ENCODE data around the gene JOSD2.

JOSD2 gene

DNA sequence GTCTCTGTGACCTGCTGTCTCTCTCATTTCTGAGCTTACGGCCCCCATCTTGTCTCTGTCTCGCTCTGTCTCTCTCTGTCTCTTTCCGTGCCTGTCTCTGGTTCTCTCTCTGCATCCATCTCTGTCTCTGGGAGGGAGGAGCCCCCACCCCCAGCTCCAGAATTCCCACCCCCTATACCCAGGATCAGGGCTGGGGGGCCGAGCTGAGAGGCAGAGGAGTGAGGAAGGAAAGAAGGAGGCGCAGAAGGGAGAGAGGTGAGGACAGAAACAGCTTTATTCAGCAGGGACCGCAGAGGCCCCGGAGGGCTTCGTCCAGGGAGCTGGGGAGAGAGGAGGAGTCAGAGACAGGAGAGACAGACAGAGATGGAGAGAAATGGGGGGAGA lies 14.0 kb downstream of the JOSD2 start:
- Mint-ChIP-seq H3K4me3 (no peak overlapping the region), H3K36me3 (ENCODE audit: low read depth) (no peaks in the 10 kb centered on the region), H3K9me3 (no peaks in the 10 kb centered on the region), H3K27me3 (ENCODE audit: low read depth) (no peaks in the 10 kb centered on the region), H3K27ac (no peak overlapping the region), H3K4me1 (ENCODE audit: low read depth) (peaks cover 4% of the 10 kb centered on the region)

DNA sequence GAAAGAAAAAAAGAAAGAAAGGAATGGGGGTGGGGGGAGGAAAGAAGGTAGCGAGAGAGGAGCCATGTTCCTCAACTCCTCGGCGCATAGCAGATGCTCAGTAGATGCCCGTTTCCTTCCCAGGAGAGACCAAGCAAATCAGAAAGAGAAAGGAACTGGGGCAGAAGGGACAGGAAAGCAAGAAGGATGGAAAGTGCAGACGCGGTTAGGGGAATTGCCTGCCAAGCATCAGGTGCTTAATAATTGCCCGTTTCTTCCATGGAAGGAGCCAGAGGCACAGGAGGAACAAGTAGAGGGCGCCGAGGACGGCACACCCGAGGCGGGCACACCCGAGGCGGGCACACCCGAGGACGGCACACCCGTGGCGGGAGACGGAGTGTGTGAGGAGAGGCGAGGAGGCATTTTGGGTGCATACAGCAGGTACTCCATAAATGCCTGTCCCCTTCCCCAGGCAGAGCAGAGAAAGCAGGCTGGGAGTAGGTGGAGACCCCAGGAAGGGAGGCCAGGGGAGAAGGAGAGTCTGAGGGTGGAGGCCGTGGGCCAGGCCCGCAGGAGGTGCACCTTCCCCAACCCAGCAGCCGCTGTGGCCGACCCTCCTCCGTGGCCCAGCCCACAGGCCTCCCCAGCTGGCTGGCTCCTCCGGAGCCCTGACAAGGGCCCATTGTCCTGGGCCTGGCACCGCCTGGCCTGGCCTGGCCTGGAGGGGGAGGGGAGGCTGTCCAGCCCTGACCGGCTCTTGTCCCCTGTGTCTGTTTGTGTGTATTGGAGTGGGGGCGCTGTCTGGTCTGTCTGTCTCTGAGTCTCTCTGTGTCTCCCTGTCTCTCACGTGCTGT lies 14.6 kb downstream of the JOSD2 start:
- Mint-ChIP-seq H3K9me3 (no peaks in the 10 kb centered on the region), H3K36me3 (ENCODE audit: low read depth) (no peaks in the 10 kb centered on the region), H3K4me3 (no peak overlapping the region), H3K4me1 (ENCODE audit: low read depth) (peaks cover 9% of the 10 kb centered on the region), H3K27ac (no peak overlapping the region), H3K27me3 (ENCODE audit: low read depth) (peaks cover 6% of the 10 kb centered on the region)

DNA sequence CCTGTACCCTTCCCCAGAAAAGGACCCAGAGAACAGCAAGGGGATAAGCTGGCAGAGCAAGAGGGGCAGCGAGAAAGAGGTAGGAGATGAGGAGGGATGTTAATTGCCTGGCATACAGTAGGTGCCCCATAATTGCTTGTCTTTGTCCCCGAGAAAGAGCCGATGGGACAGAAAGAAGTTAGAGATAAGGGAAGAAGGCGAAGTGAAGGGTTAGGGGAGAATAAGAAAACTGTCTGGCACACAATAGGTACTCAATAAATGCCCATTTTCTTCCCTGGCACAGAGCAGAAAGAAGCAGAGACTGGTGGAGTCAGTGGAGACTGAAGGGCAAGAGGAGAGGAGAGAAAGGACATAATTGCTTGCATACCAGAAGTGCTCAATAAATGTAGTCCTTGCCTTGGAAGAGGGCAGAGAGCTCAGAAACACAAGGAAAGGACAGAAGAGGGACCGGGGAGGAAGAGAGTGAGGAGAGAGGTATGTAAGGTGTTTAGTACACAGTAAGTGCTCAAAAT lies 15.9 kb downstream of the JOSD2 start:
- H3K36me3 Mint-ChIP-seq (ENCODE audit: low read depth): no peaks in the 10 kb centered on the region
- H3K27ac Mint-ChIP-seq: peak overlapping the region; percentile 2
- H3K4me1 Mint-ChIP-seq (ENCODE audit: low read depth): peaks cover 9% of the 10 kb centered on the region
- H3K4me3 Mint-ChIP-seq: no peak overlapping the region
- H3K27me3 Mint-ChIP-seq (ENCODE audit: low read depth): peaks cover 7% of the 10 kb centered on the region
- no peaks in the 10 kb centered on the region for H3K9me3 Mint-ChIP-seq

DNA sequence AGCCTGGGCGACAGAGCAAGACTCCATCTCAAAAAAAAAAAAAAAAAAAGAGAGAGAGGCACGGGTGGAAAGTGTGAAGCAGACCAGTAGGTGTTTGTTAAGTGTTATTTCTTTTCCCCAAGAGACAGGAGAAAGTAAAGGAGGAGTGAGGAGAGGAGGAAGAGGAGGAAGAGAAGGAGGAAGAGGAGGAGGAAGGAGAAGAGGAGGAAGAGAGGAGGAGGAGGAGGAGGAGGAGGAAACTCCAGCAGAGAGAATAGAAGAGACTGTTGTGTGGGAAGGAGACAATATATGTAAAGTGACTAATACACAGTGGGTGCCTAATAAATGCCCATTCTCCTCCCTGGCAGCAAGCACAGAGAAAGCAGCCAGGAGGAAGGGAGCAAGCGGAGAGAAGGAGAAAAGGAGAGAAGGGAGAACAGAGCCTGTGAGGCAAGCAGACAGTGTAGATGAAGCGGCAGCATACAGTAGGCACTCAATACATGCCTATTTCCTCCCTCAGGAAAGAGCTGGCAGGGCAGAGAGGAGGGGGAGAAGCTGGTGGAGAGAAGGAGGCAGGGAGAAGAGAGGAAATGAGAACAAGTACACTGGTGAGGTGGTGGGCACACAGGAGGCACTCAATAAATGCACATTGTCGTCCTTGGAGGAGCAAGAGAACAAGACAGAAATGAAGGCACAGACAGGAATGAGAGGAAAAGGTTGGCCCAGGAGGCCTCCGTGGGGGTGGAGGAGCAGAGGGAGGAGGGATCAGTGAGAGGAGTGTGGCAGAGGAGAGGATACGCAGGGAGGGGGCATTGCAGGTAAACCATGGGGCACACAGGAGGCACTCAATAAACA lies 16.6 kb downstream of the JOSD2 start:
- Mint-ChIP-seq H3K9me3 (no peaks in the 10 kb centered on the region), H3K4me1 (ENCODE audit: low read depth) (peaks cover 9% of the 10 kb centered on the region), H3K27me3 (ENCODE audit: low read depth) (peaks cover 7% of the 10 kb centered on the region), H3K36me3 (ENCODE audit: low read depth) (no peaks in the 10 kb centered on the region), H3K4me3 (no peak overlapping the region), H3K27ac (no peak overlapping the region)

DNA sequence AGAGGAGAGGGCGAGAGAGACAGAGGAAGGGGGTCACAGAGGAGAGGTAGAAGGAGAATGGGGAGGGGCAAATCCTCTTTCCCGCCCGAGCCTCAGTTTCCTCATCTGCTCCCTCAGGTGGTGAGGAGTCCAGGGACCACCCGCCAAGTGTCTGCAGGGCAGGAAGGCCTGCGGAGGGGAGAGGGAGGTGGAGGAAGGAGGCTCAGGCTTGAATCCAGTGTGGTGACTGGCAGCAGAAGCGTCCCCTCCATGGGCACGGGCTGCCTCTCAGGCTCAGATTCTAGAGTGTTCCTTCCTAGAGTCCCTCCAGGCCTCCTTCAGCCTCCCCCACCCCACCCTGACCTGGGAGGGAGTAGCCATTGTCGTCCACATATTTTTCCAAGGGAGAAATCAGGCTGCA lies 17.8 kb downstream of the JOSD2 start:
- no peak overlapping the region for H3K4me3 Mint-ChIP-seq
- H3K36me3 Mint-ChIP-seq (ENCODE audit: low read depth): peaks cover 4% of the 10 kb centered on the region
- H3K27me3 Mint-ChIP-seq (ENCODE audit: low read depth): peaks cover 7% of the 10 kb centered on the region
- no peaks in the 10 kb centered on the region for H3K9me3 Mint-ChIP-seq
- H3K4me1 Mint-ChIP-seq (ENCODE audit: low read depth): peaks cover 12% of the 10 kb centered on the region
- H3K27ac Mint-ChIP-seq: no peak overlapping the region

DNA sequence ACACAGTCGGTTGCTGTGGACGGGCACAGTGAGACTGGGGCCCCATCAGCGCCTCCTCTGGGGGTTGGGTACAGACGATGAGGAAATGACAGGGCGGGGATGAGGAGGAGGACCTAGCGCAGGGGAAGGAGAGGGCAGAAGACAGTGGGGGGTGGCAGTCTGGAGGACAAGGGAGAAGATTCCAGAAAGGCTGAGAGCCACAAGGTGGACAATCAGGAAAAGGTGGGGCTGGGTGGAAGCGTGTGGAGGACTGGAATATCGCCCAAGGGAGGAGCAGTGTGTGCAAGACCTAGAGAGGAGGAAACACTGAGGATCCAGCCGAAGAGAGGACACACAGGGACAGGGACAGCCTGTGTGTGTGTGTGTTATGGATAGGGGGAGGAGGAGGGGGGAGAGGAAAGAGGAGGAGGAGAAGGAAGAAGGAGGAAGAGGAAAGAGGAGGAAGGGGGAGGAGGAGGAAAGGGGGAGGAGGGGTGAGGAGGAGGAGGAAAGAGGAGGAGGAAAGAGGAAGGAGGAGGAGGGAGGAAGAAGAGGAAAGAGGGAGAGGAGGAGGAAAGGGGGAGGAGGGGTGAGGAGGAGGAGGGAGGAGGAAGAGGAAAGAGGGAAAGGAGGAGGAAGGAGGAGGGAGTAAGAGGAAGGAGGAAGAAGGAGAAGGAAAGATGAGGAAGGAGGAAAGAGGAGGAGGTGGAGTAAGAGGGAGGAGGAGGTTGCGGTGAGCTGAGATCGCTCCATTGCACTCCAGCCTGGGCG lies 18.5 kb downstream of the JOSD2 start:
- peaks cover 12% of the 10 kb centered on the region for H3K4me1 Mint-ChIP-seq (ENCODE audit: low read depth)
- H3K27me3 Mint-ChIP-seq (ENCODE audit: low read depth): peaks cover 7% of the 10 kb centered on the region
- peaks cover 4% of the 10 kb centered on the region for H3K36me3 Mint-ChIP-seq (ENCODE audit: low read depth)
- H3K27ac Mint-ChIP-seq: peak overlapping the region; percentile 58
- H3K9me3 Mint-ChIP-seq: no peaks in the 10 kb centered on the region
- peak overlapping the region; percentile 39 for H3K4me3 Mint-ChIP-seq

DNA sequence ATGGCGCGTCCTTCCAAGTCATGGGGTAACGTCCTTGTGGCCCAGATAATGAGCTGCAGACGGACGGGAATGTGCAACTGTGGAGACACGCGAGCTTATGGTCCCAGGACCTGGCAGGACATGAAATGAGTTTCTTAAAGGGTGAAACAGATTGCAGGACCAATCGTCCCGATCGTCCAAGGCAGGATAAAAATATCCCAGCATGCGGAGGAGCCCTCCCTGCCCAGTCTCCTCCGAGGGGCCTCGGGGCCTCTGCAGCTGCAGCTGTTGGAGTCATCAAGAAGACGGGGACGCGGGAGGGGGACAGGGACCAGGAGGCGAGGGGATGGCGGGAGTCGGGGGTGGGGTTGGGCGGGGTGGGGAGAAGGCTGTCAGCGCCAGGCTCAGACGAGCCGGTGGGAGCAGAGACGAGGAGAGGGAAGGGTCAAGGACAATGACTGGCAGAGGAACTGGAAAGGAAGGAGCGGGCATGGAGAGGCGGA lies 20.0 kb downstream of the JOSD2 start:
- Mint-ChIP-seq H3K4me3 (no peak overlapping the region), H3K27ac (no peak overlapping the region), H3K36me3 (ENCODE audit: low read depth) (peaks cover 8% of the 10 kb centered on the region), H3K9me3 (no peaks in the 10 kb centered on the region), H3K27me3 (ENCODE audit: low read depth) (peaks cover 7% of the 10 kb centered on the region), H3K4me1 (ENCODE audit: low read depth) (peaks cover 12% of the 10 kb centered on the region)

DNA sequence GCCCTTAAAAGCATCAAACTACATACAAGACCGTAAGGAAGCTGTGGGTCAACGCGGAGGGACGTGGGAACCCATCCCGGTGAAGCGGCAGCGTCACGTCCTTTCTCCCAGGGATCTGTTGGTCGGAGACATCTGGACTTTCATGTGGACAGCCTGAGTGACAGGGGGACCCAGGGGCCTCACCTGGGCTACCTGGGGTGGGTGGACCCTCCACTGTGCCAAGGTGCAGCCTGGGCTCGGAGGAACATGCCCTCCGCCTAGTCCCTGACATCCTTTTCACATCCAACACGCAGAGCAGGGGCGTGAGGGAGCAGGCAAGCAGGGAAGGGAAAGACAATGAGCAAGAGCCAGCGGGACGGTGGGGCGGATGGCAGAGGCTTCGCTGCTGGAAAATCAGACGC lies 20.6 kb downstream of the JOSD2 start:
- H3K9me3 Mint-ChIP-seq: no peaks in the 10 kb centered on the region
- no peak overlapping the region for H3K27ac Mint-ChIP-seq
- peaks cover 12% of the 10 kb centered on the region for H3K4me1 Mint-ChIP-seq (ENCODE audit: low read depth)
- H3K36me3 Mint-ChIP-seq (ENCODE audit: low read depth): peaks cover 13% of the 10 kb centered on the region
- peaks cover 7% of the 10 kb centered on the region for H3K27me3 Mint-ChIP-seq (ENCODE audit: low read depth)
- H3K4me3 Mint-ChIP-seq: no peak overlapping the region

DNA sequence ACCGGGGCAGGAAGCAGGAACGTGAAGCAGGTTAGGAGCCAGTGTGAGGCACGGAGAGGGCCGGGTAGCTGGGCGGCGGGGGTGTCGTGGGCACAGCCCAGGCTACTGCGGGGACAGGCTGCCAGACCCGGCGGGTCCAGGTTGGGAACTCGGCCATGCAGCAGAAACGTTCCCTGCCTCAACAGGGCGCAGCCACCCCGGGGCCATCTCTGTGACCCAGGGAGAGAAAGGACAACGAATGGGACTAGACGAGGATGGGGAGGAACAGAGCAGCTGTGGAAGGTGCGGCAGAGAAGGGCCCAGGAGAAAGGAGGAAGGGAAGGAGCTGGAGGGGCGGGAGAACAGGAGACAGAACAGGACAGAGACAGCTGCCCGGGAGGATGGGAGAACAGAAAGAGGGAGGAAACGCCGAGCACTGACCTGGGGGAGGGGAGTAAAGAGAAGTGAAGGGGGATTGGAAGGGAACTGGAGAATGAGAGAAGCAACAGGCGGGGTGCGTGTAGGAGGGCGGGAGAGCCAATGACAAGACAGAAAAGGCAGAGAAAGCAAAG lies 21.5 kb downstream of the JOSD2 start:
- peaks cover 20% of the 10 kb centered on the region for H3K36me3 Mint-ChIP-seq (ENCODE audit: low read depth)
- H3K27ac Mint-ChIP-seq: no peak overlapping the region
- H3K4me3 Mint-ChIP-seq: no peak overlapping the region
- peaks cover 12% of the 10 kb centered on the region for H3K4me1 Mint-ChIP-seq (ENCODE audit: low read depth)
- H3K9me3 Mint-ChIP-seq: no peaks in the 10 kb centered on the region
- peaks cover 7% of the 10 kb centered on the region for H3K27me3 Mint-ChIP-seq (ENCODE audit: low read depth)

DNA sequence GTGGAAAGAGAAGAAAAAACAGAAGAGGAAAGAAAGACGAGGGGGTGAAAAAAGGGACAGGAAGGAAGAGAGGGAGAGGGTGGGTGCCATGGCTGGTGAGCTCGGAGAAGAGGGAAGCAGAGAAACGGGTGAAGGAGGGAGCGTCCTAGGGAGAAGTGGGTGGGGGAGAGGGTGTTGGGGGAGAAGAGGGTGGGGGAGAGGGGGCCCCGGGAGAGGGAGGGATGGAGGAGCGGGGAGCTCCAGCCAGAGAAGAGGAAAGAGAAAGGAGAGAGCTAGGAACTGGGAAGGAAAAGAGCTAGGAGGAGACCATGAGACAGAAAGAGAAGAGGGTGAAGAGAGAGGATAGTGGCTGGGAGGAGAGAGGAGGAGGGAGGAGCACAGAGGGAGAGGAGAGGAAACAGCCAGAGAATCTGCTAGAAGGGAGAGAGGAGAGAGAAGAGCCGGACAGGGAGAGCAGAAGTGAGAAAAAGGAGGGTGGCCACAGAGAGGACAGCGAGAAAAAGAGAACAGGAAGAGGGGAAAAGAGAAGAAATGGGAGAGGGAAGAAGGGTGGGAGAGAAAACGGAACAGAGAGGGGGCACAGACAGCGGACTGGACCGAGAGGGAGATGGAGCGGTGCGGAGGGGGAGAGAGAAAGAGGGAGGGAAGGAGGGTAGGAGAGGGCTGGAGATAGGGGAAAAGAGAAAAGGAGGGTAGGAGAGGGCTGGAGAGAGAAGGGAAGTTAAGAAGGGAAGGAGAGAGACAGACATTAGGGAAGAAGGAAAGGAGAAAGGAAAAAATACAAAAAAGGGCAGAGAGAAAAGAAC lies 22.4 kb downstream of the JOSD2 start:
- no peak overlapping the region for H3K4me3 Mint-ChIP-seq
- H3K27me3 Mint-ChIP-seq (ENCODE audit: low read depth): peaks cover 7% of the 10 kb centered on the region
- H3K36me3 Mint-ChIP-seq (ENCODE audit: low read depth): peaks cover 20% of the 10 kb centered on the region
- peaks cover 12% of the 10 kb centered on the region for H3K4me1 Mint-ChIP-seq (ENCODE audit: low read depth)
- H3K27ac Mint-ChIP-seq: no peak overlapping the region
- no peaks in the 10 kb centered on the region for H3K9me3 Mint-ChIP-seq

DNA sequence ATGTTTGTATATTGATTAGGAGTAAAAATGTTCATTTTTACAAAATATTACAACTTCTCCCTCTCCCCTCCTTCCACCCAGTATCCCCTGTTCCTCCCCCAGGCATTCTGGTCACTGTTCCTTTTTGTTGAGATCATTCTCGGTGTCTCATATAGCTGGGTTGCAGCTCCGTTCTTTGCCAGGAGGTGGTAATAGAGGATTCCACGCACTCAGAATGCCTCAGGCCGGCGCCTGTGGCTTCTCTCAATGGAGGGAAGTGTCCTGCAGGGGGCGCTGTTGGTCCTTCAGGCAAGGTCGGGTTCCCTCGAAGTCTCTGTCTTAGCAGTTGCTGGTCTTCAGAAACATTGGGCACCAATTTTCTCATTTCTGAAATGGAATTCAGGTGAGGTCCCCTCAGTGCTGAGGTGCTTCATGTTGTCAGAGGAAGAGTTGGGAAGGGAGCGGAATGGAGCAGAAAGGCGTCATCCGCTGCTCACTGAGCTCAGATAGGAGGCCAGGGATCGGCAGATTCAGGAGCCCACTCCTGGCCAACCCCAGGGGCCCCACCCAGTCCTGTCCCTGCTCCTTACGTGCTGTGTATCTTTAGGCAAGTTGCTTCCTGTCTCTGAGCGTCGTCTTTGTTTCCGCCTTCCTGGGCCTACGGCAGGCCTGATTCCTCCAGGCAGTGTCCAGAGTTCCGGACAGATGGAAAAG lies 24.0 kb downstream of the JOSD2 start:
- no peak overlapping the region for H3K4me3 Mint-ChIP-seq
- no peak overlapping the region for H3K27ac Mint-ChIP-seq
- H3K27me3 Mint-ChIP-seq (ENCODE audit: low read depth): peaks cover 7% of the 10 kb centered on the region

DNA sequence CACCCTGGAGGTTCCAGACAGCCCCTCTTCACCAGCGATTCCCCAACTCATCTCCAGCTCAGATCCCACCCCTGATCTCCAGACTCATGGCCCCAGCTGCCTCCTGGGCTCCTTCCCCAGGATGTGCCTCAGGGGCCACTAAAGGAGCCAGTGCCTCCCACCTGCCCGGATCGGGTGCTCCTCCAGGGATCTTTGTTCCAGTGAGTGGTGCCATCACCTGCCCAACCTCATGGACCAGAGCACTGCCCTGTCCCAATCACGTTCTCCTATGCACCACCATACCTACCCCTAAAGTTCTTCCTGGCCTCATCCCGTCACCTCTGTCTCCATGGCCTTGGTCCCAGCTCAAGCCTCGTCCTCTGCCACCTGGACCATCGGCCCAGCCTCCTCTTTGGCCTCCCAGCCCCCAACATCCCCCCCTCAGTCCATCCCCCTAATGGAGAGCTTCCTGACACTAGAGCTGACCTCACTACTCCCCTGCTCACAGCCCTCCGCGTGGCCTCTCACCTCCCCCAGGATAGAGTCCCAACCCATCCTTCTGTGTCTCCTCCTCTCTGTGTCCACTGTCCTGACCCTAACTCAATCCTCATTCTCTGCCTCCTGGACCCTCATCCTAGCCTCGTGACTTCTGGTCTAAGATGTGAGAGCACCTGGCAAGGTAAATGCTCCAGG lies 25.6 kb downstream of the JOSD2 start:
- no peak overlapping the region for H3K4me3 Mint-ChIP-seq
- H3K27me3 Mint-ChIP-seq (ENCODE audit: low read depth): no peaks in the 10 kb centered on the region
- H3K27ac Mint-ChIP-seq: no peak overlapping the region
- peaks cover 3% of the 10 kb centered on the region for H3K4me1 Mint-ChIP-seq (ENCODE audit: low read depth)
- no peaks in the 10 kb centered on the region for H3K9me3 Mint-ChIP-seq
- peaks cover 28% of the 10 kb centered on the region for H3K36me3 Mint-ChIP-seq (ENCODE audit: low read depth)

More for the DNA sequence above, 24.0 kb downstream of the JOSD2 start:
- Mint-ChIP-seq H3K36me3 (ENCODE audit: low read depth) (peaks cover 26% of the 10 kb centered on the region), H3K9me3 (no peaks in the 10 kb centered on the region), H3K4me1 (ENCODE audit: low read depth) (peaks cover 8% of the 10 kb centered on the region)

Data from T-helper 1 cell treated with Interleukin-12 subunit alpha and Interleukin-12 subunit beta and Interleukin-4 antibody, amounts not matched to agents 30 μg/mL and 1 μg/mL, for 36 hours (primary cell).